Neural cell (in vitro differentiated cells): ENCODE data around the gene PRDM11. TPM values are rescaled to one million over a fixed set of nuclear protein-coding genes. Genes with fewer than 3 reads are reported as not detected.

Source experiments
- H2AFZ ChIP-seq: fragments of 200-600, 300-800 bp; sonication (generic), shearing (Covaris generic); 2 replicates; pipeline ENCODE4 v1.6.0; 2014; ENCODE audit warnings: low read depth, mild to moderate bottlenecking, antibody characterized with exemption, low read length, moderate library complexity
- H3F3A ChIP-seq: fragments of 200-600 bp; shearing (Covaris generic); 2 replicates; pipeline ENCODE4 v1.6.1; 2016; ENCODE audit warnings: mild to moderate bottlenecking, moderate library complexity, mixed read lengths, antibody characterized with exemption, low read length; ENCODE audit not compliant: insufficient read depth, poor library complexity, severe bottlenecking
- H3K27ac ChIP-seq: fragments of 200-600, 300-800 bp; sonication (generic), shearing (Covaris generic); 2 replicates; pipeline ENCODE4 v1.5.1; 2014; ENCODE audit warnings: mild to moderate bottlenecking, low read length, moderate library complexity
- H3K27me3 ChIP-seq: fragments of 300-800, 200-600 bp; sonication (generic), shearing (Covaris generic); 2 replicates; pipeline ENCODE4 v1.6.0; 2014; ENCODE audit warnings: mild to moderate bottlenecking, low read depth, low read length, moderate library complexity; ENCODE audit not compliant: insufficient read depth
- H3K36me3 ChIP-seq: fragments of 300-800, 200-600 bp; sonication (generic), shearing (Covaris generic); 2 replicates; pipeline ENCODE4 v1.5.1; 2014; ENCODE audit warnings: mild to moderate bottlenecking, antibody characterized with exemption, low read length, moderate library complexity; ENCODE audit not compliant: insufficient read depth
- H3K4me2 ChIP-seq: fragments of 300-800, 200-600 bp; sonication (generic), shearing (Covaris generic); 2 replicates; pipeline ENCODE4 v1.6.0; 2014; ENCODE audit warnings: mild to moderate bottlenecking, low read length
- H3K4me3 ChIP-seq: fragments of 300-800, 200-600 bp; sonication (generic), shearing (Covaris generic); 2 replicates; pipeline ENCODE4 v1.5.1; 2014; ENCODE audit warnings: mild to moderate bottlenecking, low read length, moderate library complexity
- H3K79me2 ChIP-seq: fragments of 200-600 bp; shearing (Covaris generic); replicated peaks from 2 replicates; pipeline ENCODE4 v1.6.0; 2014; ENCODE audit warnings: mild to moderate bottlenecking, low read length, moderate library complexity; ENCODE audit not compliant: insufficient read depth
- H3K9ac ChIP-seq: fragments of 300-800, 200-600 bp; sonication (generic), shearing (Covaris generic); 2 replicates; pipeline ENCODE4 v1.6.1; 2016; ENCODE audit warnings: mild to moderate bottlenecking, low read length, mixed read lengths
- H3K9me2 ChIP-seq: fragments of 200-600 bp; shearing (Covaris generic); 2 replicates; pipeline ENCODE4 v1.6.1; 2016; ENCODE audit warnings: mild to moderate bottlenecking, low read length, mixed read lengths; ENCODE audit not compliant: insufficient read depth
- H3K9me3 ChIP-seq: fragments of 200-600, 300-800 bp; sonication (generic), shearing (Covaris generic); 2 replicates; pipeline ENCODE4 v1.6.1; 2016; ENCODE audit warnings: mild to moderate bottlenecking, mixed run types, low read length, moderate library complexity, mixed read lengths
- H4K20me1 ChIP-seq: fragments of 200-600 bp; shearing (Covaris generic); 2 replicates; pipeline ENCODE4 v1.6.1; 2016; ENCODE audit warnings: mild to moderate bottlenecking, mixed run types; ENCODE audit not compliant: insufficient read depth
- CTCF ChIP-seq: fragments of 450-650 bp; IDR thresholded peaks from 2 replicates; pipeline ENCODE4 v1.5.1; 2014; ENCODE audit warnings: antibody characterized with exemption, mild to moderate bottlenecking, moderate library complexity; ENCODE audit not compliant: poor library complexity, severe bottlenecking
- EP300 ChIP-seq: fragments of 450-650 bp; conservative IDR thresholded peaks from 2 replicates; pipeline ENCODE4 v1.6.1; 2014; ENCODE audit warnings: antibody characterized with exemption, mild to moderate bottlenecking, moderate library complexity; ENCODE audit not compliant: poor library complexity, severe bottlenecking
- EZH2 ChIP-seq: fragments of 200-600, 300-800 bp; shearing (Covaris generic), sonication (generic); IDR thresholded peaks from 2 replicates; pipeline ENCODE4 v1.6.1; 2014; ENCODE audit warnings: antibody characterized with exemption, low read length, borderline replicate concordance, mild to moderate bottlenecking; ENCODE audit not compliant: insufficient read depth, poor library complexity, severe bottlenecking
- MXI1 ChIP-seq: fragments of 450-650 bp; conservative IDR thresholded peaks from 2 replicates; pipeline ENCODE4 v1.6.1; 2014; ENCODE audit warnings: antibody characterized with exemption, mild to moderate bottlenecking; ENCODE audit not compliant: poor library complexity, severe bottlenecking
- POLR2AphosphoS5 ChIP-seq: IDR thresholded peaks from 2 replicates; pipeline ENCODE4 v1.6.1; 2012
- RAD21 ChIP-seq: fragments of 450-650 bp; conservative IDR thresholded peaks from 2 replicates; pipeline ENCODE4 v1.6.1; 2014; ENCODE audit warnings: antibody characterized with exemption, mild to moderate bottlenecking, moderate library complexity
- REST ChIP-seq: IDR thresholded peaks from 2 replicates; pipeline ENCODE4 v1.6.1; 2012; ENCODE audit warnings: borderline replicate concordance
- SMC3 ChIP-seq: fragments of 450-650 bp; conservative IDR thresholded peaks from 2 replicates; pipeline ENCODE4 v1.6.1; 2014; ENCODE audit warnings: antibody characterized with exemption, mild to moderate bottlenecking, moderate library complexity; ENCODE audit not compliant: poor library complexity
- TAF1 ChIP-seq: IDR thresholded peaks from 2 replicates; pipeline ENCODE4 v1.6.1; 2012; ENCODE audit warnings: low read depth
- polyA plus RNA-seq: library from polyadenylated mRNA; depleted of rRNA; stranded (reverse); fragments of >200 nt; gene quantifications from 2 replicates; pipeline ENCODE4 v1.2.3, GENCODE V29; 2014

PRDM11 gene
- polyA plus RNA-seq, 1 donor from 2014 or later: 2.0 TPM

GRCh38 chr11:45258982-45259530, 112.6 kb downstream of the PRDM11 start:
- H3K4me2 ChIP-seq: no peak overlapping the region
- no peaks in the 10 kb centered on the region for H3F3A ChIP-seq
- H3K27me3 ChIP-seq: no peaks in the 10 kb centered on the region
- no peaks in the 10 kb centered on the region for H3K9me3 ChIP-seq
- no peak for TF ChIP-seq EP300
- TF ChIP-seq CTCF: no peak
- no peak for TF ChIP-seq MXI1
- TF ChIP-seq SMC3: no peak
- no peak for TF ChIP-seq RAD21
- no peak for TF ChIP-seq POLR2AphosphoS5
- no peak for TF ChIP-seq EZH2
- no peak for TF ChIP-seq REST
- no peak for TF ChIP-seq TAF1
- no peak overlapping the region for H2AFZ ChIP-seq
- H3K27ac ChIP-seq: no peak overlapping the region
- H3K9me2 ChIP-seq: no peaks in the 10 kb centered on the region
- no peaks in the 10 kb centered on the region for H3K79me2 ChIP-seq
- H3K9ac ChIP-seq: no peak overlapping the region
- H4K20me1 ChIP-seq: no peaks in the 10 kb centered on the region
- H3K36me3 ChIP-seq: no peaks in the 10 kb centered on the region
- H3K4me3 ChIP-seq: no peak overlapping the region

- H3K9ac ChIP-seq: no peak overlapping the region
- no peaks in the 10 kb centered on the region for H3F3A ChIP-seq
- H3K9me2 ChIP-seq: no peaks in the 10 kb centered on the region
- no peaks in the 10 kb centered on the region for H3K36me3 ChIP-seq
- no peaks in the 10 kb centered on the region for H3K27me3 ChIP-seq
- H3K27ac ChIP-seq: no peak overlapping the region
- no peak for TF ChIP-seq CTCF
- H3K4me2 ChIP-seq: no peak overlapping the region
- H4K20me1 ChIP-seq: no peaks in the 10 kb centered on the region
- no peak overlapping the region for H3K4me3 ChIP-seq
- no peaks in the 10 kb centered on the region for H3K9me3 ChIP-seq
- no peaks in the 10 kb centered on the region for H3K79me2 ChIP-seq
- no peak overlapping the region for H2AFZ ChIP-seq
Measured at GRCh38 chr11:45259592-45259991, 113.2 kb downstream of the PRDM11 start.
